ENCODE results near the gene RIOK3. TPM values are rescaled to one million over a fixed set of nuclear protein-coding genes. Genes with fewer than 3 reads are reported as not detected.

Gene RIOK3
- total and polyA plus RNA-seq, 7 donors: 59.6 to 116 (median 88.3) TPM

DNA sequence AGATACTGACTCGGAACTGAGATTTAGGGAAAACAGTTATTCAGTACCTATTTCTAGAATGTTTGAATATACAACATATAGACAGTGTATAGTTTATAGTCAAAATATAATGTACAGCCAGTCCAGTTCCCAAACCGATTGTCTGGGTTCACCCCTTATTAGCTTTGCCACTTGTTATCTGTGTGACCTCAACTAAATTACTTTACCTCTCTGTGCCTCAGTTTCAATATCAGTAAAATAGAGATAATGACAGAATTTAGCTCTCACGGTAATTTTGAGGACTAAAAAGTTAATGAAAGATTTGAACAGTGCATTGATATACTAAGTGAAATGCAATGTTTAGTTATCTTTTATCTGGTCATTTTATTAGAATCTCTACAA lies 750 bp upstream of the RIOK3 start:
- peaks cover 37% of the 10 kb centered on the region for H3K4me1 ChIP-seq
- H3K9me3 ChIP-seq: no peaks in the 10 kb centered on the region
- intact Hi-C loops (cut with DNase I): loop anchor here (5.0 kb wide), 2 partner anchors 50 to 130 kb away; partner anchors contain the start of gene RMC1 (in 2 of the 2)
- peak overlapping the region; percentile 95 for H3K27ac ChIP-seq
- WGBS, 3 donors: 59 to 68% (median 65%) methylated on average over 3 of the region's 3 CpGs
- DNase-seq: no peak
- no peak for ATAC-seq
- H3K4me3 ChIP-seq: peak overlapping the region; percentile 84
- H3K36me3 ChIP-seq (ENCODE audit: insufficient read depth in 1 of 2, low read depth in 1 of 2): no peaks in the 10 kb centered on the region
- peaks cover 0 to 4% (median 0%) of the 10 kb centered on the region in 3 donors for H3K27me3 ChIP-seq (ENCODE audit: insufficient read depth in 3 of 3, low read length in 2 of 3)
- no peak for TF ChIP-seq CTCF (IDR thresholded peaks at IDR 0.05)

- Histone ChIP-seq H3K36me3 (ENCODE audit: insufficient read depth in 1 of 2, low read depth in 1 of 2) (no peaks in the 10 kb centered on the region), H3K9me3 (no peaks in the 10 kb centered on the region), H3K27ac (peak overlapping the region; percentile 95), H3K4me1 (peaks cover 49% of the 10 kb centered on the region), H3K27me3 (ENCODE audit: insufficient read depth in 3 of 3, low read length in 2 of 3) (no peaks in the 10 kb centered on the region), H3K4me3 (peak overlapping the region; percentile 84)
- ATAC-seq: peak; percentile 14 to 52 (median 30)
- no peak for DNase-seq
- 1 to 2% (median 2%) methylated on average over 11 of the region's 11 CpGs for WGBS, 3 donors
- TF ChIP-seq CTCF (IDR thresholded peaks at IDR 0.05): no peak
- intact Hi-C loops (cut with DNase I): loop anchor here (5.0 kb wide), 2 partner anchors 49 to 129 kb away; partner anchors contain the start of gene RMC1 (in 2 of the 2)
These were observed 582 bp downstream of the RIOK3 start for GRCh38 chr18:23453680-23454058.

DNA sequence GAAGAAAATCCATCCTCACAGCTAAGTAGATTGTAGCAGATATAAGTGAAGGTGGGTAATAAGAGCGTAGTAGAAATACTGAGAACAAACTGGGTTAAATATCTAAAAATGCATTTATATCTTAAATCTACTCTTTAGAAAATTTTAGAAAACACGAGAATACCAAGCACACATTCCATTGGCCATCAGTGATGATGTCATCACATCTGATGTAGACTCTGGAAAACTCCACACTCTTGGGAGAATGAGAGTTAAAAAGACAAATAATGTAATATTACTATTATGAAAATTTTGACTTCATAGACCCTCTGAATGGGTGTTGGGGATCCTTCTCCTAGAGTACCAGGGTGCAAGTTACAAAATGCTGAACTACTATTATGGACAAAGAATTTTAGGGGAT lies 3.7 kb downstream of the RIOK3 start:
- H3K4me1 ChIP-seq: peaks cover 72% of the 10 kb centered on the region
- H3K27ac ChIP-seq: no peak overlapping the region
- ATAC-seq (no peak), DNase-seq (no peak)
- intact Hi-C loops (cut with DNase I): no loop called here
- H3K36me3 ChIP-seq (ENCODE audit: insufficient read depth in 1 of 2, low read depth in 1 of 2): no peaks in the 10 kb centered on the region
- no peaks in the 10 kb centered on the region for H3K9me3 ChIP-seq
- WGBS, 3 donors: 83 to 90% (median 86%) methylated on average over 2 of the region's 2 CpGs
- no peak for TF ChIP-seq CTCF (IDR thresholded peaks at IDR 0.05)
- peak overlapping the region; percentile 4 for H3K4me3 ChIP-seq
- no peaks in the 10 kb centered on the region for H3K27me3 ChIP-seq (ENCODE audit: insufficient read depth in 3 of 3, low read length in 2 of 3)

GRCh38 chr18:23458830-23459529 lies 5.9 kb downstream of the RIOK3 start:
- no peak overlapping the region for H3K4me3 ChIP-seq
- H3K27me3 ChIP-seq (ENCODE audit: insufficient read depth in 3 of 3, low read length in 2 of 3): no peaks in the 10 kb centered on the region
- peaks cover 0 to 19% of the 10 kb centered on the region in 2 donors for H3K36me3 ChIP-seq (ENCODE audit: insufficient read depth in 1 of 2, low read depth in 1 of 2)
- intact Hi-C loops (cut with DNase I): no loop called here
- no peak for ATAC-seq
- DNase-seq: no peak
- peaks cover 65% of the 10 kb centered on the region for H3K4me1 ChIP-seq
- H3K27ac ChIP-seq: no peak overlapping the region
- 42 to 56% (median 47%) methylated on average over 3 of the region's 3 CpGs for WGBS, 3 donors
- no peaks in the 10 kb centered on the region for H3K9me3 ChIP-seq
- TF ChIP-seq CTCF (IDR thresholded peaks at IDR 0.05): no peak

DNA sequence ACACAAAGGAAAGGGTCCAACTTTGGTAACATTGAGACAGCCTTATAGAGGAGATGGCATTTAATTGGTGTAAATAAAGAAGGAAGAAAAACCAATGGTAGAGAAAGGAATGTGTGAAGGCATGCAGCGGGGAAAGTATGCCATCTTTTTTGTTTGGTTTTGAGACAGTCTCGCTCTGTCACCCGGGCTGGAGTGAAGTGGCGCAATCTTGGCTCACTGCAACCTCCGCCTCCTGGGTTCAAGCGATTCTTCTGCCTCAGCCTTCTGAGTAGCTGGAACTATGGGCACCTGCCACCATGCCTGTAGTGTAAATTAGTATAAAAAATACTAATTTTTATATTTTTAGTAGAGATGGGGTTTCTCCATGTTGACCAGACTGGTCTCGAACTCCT lies 6.4 kb downstream of the RIOK3 start:
- Histone ChIP-seq H3K9me3 (no peaks in the 10 kb centered on the region), H3K27ac (no peak overlapping the region), H3K4me3 (no peak overlapping the region), H3K36me3 (ENCODE audit: insufficient read depth in 1 of 2, low read depth in 1 of 2) (peaks cover 0 to 25% of the 10 kb centered on the region in 2 donors), H3K4me1 (peaks cover 59% of the 10 kb centered on the region), H3K27me3 (ENCODE audit: insufficient read depth in 3 of 3, low read length in 2 of 3) (no peaks in the 10 kb centered on the region)
- no peak for ATAC-seq
- TF ChIP-seq CTCF (IDR thresholded peaks at IDR 0.05): no peak
- intact Hi-C loops (cut with DNase I): no loop called here
- WGBS, 3 donors: 87 to 95% (median 92%) methylated on average over 7 of the region's 7 CpGs
- no peak for DNase-seq
